Subcutaneous adipose tissue (tissue), 4 donors: ENCODE measurements around the gene GLMN. TPM values are rescaled to one million over a fixed set of nuclear protein-coding genes. Genes with fewer than 3 reads are reported as not detected.

Source experiments
- CTCF ChIP-seq: fragments of 450-650 bp; IDR thresholded peaks from one replicate; pipeline ENCODE4 v1.5.1; 2016; ENCODE audit warnings: low read depth, mild to moderate bottlenecking, control low read depth, antibody characterized with exemption, moderate library complexity
- total RNA-seq, 4 donors: library from RNA; depleted of rRNA; stranded (reverse); fragments of >200 nt; gene quantifications; one replicate each; pipeline ENCODE4 v1.1.0, GENCODE V29; 2016

Gene GLMN
- total RNA-seq, 4 donors from 2014 or later = 6.4 to 8.6 (median 7.0) TPM

GRCh38 chr1:92259350-92259749, 39.4 kb downstream of the GLMN start:
- no peak for TF ChIP-seq CTCF

GRCh38 chr1:92244376-92244775, 54.4 kb downstream of the GLMN start:
- no peak for TF ChIP-seq CTCF

- TF ChIP-seq CTCF = no peak
Measured at GRCh38 chr1:92240034-92240433, 58.8 kb downstream of the GLMN start.

DNA sequence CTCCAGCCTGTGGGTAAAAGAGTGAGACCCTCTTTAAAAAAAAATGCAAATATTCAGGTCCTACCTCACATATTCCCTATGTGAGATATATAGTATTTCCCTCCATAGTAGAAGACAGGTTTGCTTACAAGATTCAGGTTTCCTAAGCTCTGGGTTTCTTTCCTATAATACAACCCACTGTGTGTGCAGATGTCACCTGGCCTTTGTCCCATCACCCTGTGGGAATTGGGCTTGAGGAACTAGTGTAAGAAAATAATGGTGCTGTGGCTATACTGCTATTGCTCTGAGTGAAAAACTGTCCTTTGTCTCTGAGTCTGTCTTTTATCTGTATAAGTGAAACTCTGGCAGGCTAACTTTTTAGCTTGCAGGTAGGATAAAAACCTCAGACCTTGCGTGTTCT, 68.1 kb downstream of the GLMN start:
- no peak for TF ChIP-seq CTCF

DNA sequence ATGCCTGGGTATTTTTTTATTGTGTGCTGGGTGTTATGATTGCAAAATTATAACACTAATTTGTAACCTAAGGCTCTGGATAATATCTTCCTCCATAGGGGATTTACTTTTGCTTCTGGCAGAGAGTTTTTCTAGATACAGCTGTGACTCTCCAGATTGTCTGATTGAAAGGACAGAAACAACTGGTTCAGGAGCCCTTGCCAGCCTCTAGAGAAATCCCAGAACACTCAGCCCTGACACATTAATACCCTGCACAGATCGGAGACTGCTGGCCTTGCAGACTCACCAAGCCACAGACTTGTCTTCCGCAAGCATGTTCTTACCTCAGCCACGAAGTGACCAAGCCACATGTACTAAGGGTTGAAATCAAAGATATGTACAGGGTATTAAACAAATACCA, 70.4 kb downstream of the GLMN start:
- no peak for TF ChIP-seq CTCF

- TF ChIP-seq CTCF = no peak
Measured at GRCh38 chr1:92219028-92219427, 79.8 kb downstream of the GLMN start.

- TF ChIP-seq CTCF = no peak
Measured at GRCh38 chr1:92218559-92218958, 80.2 kb downstream of the GLMN start.

DNA sequence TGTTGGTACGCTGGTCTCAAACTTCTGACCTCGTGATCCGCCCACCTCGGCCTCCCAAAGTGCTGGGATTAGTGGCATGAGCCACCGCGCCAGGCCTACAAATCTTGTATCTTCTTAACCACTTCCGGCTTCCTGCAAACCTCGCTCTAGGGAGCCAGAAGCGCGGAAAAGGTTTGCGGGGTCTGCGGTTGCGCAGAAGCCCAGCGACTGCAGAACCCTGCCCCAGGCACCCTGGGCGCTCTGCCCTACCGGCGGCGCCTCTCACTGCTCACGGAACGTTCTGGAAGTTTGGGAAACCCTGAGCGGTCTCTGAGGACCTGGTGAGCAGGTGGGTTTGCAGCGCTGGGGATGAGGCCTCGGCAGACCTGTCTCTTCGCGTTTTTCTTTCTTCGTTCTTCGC, 81.1 kb downstream of the GLMN start, which contains the start of gene C1orf146:
Gene C1orf146, plus strand, starts transcription at position 195 of the 400 bp plus-strand sequence. CDS start 13,506 bp downstream, outside the sequence.
- TF ChIP-seq CTCF = no peak
